ENCODE measurements around the gene CRAMP1. TPM values are rescaled to one million over a fixed set of nuclear protein-coding genes. Genes with fewer than 3 reads are reported as not detected.

Gene CRAMP1
- total and polyA plus RNA-seq, 2 donors (not counting 3 experiments of a cell fraction or from before 2014, with no cell fraction given), result 21.5 to 30.8 TPM

DNA sequence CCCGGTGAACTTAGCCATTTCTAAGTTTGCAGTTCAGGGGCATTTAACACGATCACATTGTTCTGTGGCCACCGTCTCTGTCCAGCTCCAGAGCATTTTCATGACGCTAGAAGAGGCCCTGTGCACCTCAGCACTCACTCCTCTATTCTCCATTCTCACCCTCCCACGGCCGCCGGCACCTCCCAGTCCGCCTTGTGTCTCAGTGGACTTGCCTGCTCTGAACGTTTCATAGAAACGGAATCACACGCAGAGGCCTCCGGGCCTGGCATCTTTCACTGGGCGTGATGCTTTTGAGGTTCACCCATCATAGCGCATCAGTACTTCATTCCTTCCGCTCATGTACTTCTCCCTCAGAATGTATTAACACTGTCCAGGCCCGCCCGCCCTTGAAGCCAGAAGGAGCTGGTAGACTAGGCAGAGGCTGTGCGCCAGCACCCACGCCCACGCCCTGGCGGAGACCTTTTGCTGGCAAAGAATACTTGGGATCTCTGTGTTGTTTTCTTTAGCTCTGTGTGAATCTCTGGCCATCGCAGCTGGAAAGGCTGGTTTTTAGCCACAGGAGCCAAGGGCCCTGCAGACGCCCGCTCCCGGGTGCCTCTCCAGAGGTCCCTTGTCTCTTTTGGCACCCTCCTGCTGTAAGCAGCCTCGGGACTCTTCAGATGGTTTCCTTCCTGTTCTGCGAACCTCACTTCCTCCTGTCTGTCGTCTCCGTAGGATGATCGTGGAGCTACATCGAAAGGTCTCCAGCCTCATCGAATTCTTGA, 42.5 kb downstream of the CRAMP1 start:
- H3K36me3 ChIP-seq (ENCODE audit: control insufficient read depth in 2 of 2, extremely low read depth in 1 of 2, insufficient read depth in 2 of 2, low read length in 2 of 2), result peaks cover 9 to 53% of the 10 kb centered on the region in 2 experiments

More for the DNA sequence above, 42.5 kb downstream of the CRAMP1 start:
- no TSS peak for BruUV-seq (replicated peaks)
- H3K9me1 ChIP-seq (replicated peaks; ENCODE audit: control insufficient read depth, extremely low read depth, insufficient read depth, low read length), result no peaks in the 10 kb centered on the region
- no peak overlapping the region for H3K27ac ChIP-seq (ENCODE audit: insufficient read depth, low read depth, low read length)
- no peak overlapping the region for H2AFZ ChIP-seq (ENCODE audit: low read depth, low read length)
- POLR2A ChIA-PET, result no interaction called here
- FAIRE-seq, result no peak
- no peaks in the 10 kb centered on the region for H3K79me2 ChIP-seq (ENCODE audit: control insufficient read depth, insufficient read depth, low read length)
- intact Hi-C loops (cut with micrococcal nuclease), result no loop called here
- H3K27me3 ChIP-seq (ENCODE audit: control insufficient read depth in 2 of 2, insufficient read depth in 2 of 2, low read length in 2 of 2), result no peaks in the 10 kb centered on the region
- no peak overlapping the region for H3K9ac ChIP-seq (replicated peaks; ENCODE audit: extremely low read depth, insufficient read depth, low read length)
- dilution Hi-C loops (cut with MboI; ENCODE audit: extremely low pct_ligation_motif_present, low sequenced_read_pairs), result no loop called here
- no peak overlapping the region for H3K4me3 ChIP-seq (replicated peaks in 1 of 3; ENCODE audit: insufficient read depth in 1 of 3, low read depth in 1 of 3, low read length in 3 of 3)
- H3K4me2 ChIP-seq (ENCODE audit: insufficient read depth, low read length), result no peak overlapping the region
- no peaks in the 10 kb centered on the region for H3K9me3 ChIP-seq (replicated peaks; ENCODE audit: control insufficient read depth, insufficient read depth, low read length)
- no peaks in the 10 kb centered on the region for H4K20me1 ChIP-seq (replicated peaks; ENCODE audit: control insufficient read depth, extremely low read depth, insufficient read depth, low read length)
- no peak for TF ChIP-seq GATA2 (IDR thresholded peaks at IDR 0.05; ENCODE audit: insufficient read depth, insufficient read length, low read depth, low read length)
- TF ChIP-seq, protein P1, sequence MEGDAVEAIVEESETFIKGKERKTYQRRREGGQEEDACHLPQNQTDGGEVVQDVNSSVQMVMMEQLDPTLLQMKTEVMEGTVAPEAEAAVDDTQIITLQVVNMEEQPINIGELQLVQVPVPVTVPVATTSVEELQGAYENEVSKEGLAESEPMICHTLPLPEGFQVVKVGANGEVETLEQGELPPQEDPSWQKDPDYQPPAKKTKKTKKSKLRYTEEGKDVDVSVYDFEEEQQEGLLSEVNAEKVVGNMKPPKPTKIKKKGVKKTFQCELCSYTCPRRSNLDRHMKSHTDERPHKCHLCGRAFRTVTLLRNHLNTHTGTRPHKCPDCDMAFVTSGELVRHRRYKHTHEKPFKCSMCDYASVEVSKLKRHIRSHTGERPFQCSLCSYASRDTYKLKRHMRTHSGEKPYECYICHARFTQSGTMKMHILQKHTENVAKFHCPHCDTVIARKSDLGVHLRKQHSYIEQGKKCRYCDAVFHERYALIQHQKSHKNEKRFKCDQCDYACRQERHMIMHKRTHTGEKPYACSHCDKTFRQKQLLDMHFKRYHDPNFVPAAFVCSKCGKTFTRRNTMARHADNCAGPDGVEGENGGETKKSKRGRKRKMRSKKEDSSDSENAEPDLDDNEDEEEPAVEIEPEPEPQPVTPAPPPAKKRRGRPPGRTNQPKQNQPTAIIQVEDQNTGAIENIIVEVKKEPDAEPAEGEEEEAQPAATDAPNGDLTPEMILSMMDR (IDR thresholded peaks at IDR 0.05; ENCODE audit: extremely low read depth in 1 of 2, insufficient read depth in 1 of 2, low read depth in 1 of 2, low read length in 2 of 2), result no peak
- no peak for TF ChIP-seq MYC (IDR thresholded peaks at IDR 0.05; ENCODE audit: low read depth, low read length)
- no peak for TF ChIP-seq POLR2A (IDR thresholded peaks at IDR 0.05; ENCODE audit: low read depth, low read length)
- TF ChIP-seq FOS (IDR thresholded peaks at IDR 0.05; ENCODE audit: borderline replicate concordance, insufficient read depth, low read length), result no peak
- no peak for TF ChIP-seq JUN (IDR thresholded peaks at IDR 0.05; ENCODE audit: borderline replicate concordance, insufficient read depth, insufficient read length, low read depth)
- no peak for TF ChIP-seq POLR2AphosphoS5 (IDR thresholded peaks at IDR 0.05; ENCODE audit: insufficient read depth, low read depth, low read length)
- TF ChIP-seq, protein P2, sequence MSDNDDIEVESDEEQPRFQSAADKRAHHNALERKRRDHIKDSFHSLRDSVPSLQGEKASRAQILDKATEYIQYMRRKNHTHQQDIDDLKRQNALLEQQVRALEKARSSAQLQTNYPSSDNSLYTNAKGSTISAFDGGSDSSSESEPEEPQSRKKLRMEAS (IDR thresholded peaks at IDR 0.05; ENCODE audit: insufficient read depth, insufficient read length), result no peak
- TF ChIP-seq EZH2 (IDR thresholded peaks at IDR 0.05; ENCODE audit: borderline replicate concordance, low read depth, low read length, severe bottlenecking), result no peak
- CTCF ChIA-PET, result interaction anchor here (0.9 kb wide), 1 partner anchor 51 kb away, joined by 3 read pairs; the partner anchor contains the start of gene MAPK8IP3
- H3K4me1 ChIP-seq (ENCODE audit: control insufficient read depth, extremely low read depth, insufficient read depth, low read length), result peaks cover 8% of the 10 kb centered on the region
- DNase-seq (ENCODE audit: low read depth, low spot score), result no peak
